Neural progenitor cell (in vitro differentiated cells): ENCODE measurements around the gene NIPAL3.

Experiments
- EZH2 ChIP-seq: fragments of 200-600 bp; sonication (generic); IDR thresholded peaks from 2 replicates; pipeline ENCODE4 v1.6.1; 2017; ENCODE audit warnings: antibody characterized with exemption, mild to moderate bottlenecking, moderate library complexity
- EZH2phosphoT487 ChIP-seq: fragments of 200-600 bp; sonication (generic); IDR thresholded peaks from 2 replicates; pipeline ENCODE4 v1.6.1; 2017; ENCODE audit warnings: antibody characterized with exemption
- TF ChIP-seq, protein P1 (sequence below): fragments of 200-600 bp; sonication (generic); IDR thresholded peaks from 2 replicates; pipeline ENCODE4 v1.5.1; 2017; ENCODE audit warnings: antibody characterized with exemption, mild to moderate bottlenecking

GRCh38 chr1:24415910-24416665 lies 486 bp downstream of the NIPAL3 start:
- TF ChIP-seq, protein P1, sequence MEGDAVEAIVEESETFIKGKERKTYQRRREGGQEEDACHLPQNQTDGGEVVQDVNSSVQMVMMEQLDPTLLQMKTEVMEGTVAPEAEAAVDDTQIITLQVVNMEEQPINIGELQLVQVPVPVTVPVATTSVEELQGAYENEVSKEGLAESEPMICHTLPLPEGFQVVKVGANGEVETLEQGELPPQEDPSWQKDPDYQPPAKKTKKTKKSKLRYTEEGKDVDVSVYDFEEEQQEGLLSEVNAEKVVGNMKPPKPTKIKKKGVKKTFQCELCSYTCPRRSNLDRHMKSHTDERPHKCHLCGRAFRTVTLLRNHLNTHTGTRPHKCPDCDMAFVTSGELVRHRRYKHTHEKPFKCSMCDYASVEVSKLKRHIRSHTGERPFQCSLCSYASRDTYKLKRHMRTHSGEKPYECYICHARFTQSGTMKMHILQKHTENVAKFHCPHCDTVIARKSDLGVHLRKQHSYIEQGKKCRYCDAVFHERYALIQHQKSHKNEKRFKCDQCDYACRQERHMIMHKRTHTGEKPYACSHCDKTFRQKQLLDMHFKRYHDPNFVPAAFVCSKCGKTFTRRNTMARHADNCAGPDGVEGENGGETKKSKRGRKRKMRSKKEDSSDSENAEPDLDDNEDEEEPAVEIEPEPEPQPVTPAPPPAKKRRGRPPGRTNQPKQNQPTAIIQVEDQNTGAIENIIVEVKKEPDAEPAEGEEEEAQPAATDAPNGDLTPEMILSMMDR, result no peak
- TF ChIP-seq EZH2 (no peak), EZH2phosphoT487 (no peak)
